ENCODE measurements around the gene DDHD1.
"Not testable (repeated sequence)": the region's sequence is repeated elsewhere in the genome, so short reads cannot be mapped to it uniquely, and the experiment has no call there.

The DDHD1 gene

DNA sequence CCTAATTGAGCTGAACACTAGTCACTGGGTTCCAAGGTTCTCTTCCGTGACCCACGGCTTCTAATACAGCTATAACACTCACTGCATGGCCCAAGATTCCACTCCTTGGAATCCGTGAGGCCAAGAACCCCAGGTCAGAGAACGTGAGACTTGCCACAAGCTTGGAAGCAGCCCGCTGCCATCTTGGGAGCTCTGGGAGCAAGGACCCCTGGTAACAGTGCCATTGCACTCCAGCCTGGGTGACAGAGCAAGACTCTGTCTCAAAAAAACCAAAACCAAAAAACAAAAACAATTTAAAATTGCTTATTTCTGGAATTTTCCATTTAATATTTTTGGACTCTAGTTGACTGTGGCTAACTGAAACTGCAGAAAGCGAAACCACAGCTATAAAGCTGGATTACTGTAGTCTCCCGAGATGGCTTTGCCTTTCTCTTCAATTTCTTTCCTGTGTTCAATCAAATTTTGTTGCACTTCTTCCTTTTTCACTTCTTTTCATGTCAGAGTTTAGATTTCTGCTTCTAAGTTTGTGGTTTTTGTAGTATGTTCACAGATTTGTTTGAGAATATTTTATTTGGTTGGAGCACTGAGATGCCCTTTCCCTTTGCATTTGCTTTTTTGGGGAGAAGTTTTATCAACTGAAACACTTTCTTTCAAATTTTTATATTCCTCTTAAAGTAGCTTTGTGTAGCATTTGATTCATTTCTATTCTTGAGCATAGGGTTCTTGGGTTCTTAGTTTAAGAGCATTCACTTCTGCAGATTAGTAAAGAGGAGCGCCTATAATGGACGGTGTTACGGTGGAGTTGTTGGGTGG, 44.6 kb downstream of the DDHD1 start:
- no peak for DNase-seq (ENCODE audit: low read depth in 2 of 2)

DNA sequence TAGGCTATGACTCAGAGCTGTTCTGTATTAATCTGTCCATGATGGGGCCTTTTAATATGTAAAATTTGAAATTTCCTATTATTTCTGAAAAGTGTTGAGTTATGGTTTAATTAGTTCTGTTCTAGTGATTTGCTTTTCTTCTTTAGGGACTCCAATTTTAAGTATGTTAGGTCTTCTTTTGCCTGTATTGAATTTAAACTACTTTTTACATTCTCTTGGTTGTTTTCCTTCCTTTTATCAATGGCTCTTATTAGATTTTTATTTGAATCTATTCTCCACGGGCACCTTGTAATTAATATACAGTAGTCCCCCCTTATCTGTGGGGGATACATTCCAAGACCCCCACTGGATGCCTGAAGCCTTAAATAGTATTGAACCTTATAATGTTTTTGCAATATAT, 46.4 kb downstream of the DDHD1 start:
- no peak for DNase-seq (ENCODE audit: low read depth in 2 of 2)

DNA sequence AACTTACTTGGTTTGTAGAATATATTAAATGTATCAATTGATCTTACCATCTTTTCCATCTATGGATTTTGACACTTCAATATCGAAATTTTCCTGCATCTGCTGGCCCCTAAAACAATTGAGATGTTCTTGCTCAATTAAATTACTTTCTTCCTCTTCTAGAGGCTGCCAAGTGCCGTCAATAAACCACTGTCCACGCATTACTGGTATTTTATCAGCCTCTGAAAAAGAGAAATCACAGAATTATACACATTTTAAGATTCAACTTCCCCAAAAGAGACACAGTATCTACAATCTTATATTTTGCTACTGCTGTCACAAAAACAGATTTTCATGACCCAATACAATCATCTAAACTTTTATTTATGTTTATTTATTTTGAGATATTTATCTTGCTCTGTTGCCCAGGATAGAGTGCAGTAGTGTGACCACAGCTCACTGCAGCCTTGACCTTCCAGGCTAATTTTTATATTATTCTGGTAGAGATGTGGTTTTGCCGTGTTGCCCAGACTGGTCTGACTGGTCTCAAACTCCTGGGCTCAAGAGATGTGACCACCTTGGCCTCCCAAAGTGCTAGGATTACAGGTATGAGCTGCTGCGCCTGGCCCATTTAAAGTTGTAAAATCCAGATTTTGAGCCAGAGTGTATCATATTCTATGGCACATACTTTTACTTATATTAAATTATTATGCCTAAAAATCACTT, 49.3 kb downstream of the DDHD1 start:
- no peak for DNase-seq (ENCODE audit: low read depth in 2 of 2)

DNA sequence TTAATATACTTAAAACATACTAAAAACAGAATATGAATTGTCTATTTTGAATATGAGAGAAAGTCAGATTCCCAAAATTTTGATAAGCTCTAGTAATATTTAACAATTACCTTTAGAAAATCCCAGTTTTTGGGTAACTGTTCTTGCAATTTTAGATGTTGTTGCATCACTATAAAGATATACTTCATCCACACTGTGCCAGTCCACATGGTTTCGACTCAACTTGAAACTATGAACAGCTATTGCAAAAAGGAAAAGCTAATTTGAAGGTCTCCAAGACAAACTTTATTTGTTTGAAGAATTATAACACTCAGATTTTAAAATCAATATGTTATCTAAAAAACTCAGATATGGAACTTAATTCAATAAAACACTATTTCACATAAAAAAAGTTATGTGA, 59.9 kb downstream of the DDHD1 start:
- no peak for DNase-seq (ENCODE audit: low read depth in 2 of 2)

DNA sequence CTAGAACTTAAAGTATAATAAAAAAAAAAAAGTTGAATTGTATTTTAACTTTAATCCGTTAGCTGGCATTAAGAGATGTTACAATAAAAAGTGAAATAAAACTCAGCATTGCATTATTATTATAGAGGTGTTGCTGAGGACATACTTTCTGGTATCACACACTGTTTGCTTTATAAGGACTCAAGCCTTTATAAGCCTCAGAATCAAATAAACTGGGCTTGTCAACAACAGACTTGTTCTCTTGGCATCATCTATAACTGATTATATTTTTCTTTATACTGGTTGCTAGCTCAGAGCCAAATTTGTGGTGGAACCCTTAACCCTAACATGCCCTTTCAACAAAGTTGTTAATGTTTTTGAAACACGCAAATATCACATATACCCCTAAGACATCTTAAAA, 62.3 kb downstream of the DDHD1 start:
- no peak for DNase-seq (ENCODE audit: low read depth in 2 of 2)

- not testable (repeated sequence) for DNase-seq (ENCODE audit: low read depth in 2 of 2)
Measured at GRCh38 chr14:53084954-53085353, 68.2 kb downstream of the DDHD1 start.

- no peak for DNase-seq (ENCODE audit: low read depth in 2 of 2)
Measured at GRCh38 chr14:53064475-53064874, 88.6 kb downstream of the DDHD1 start.

DNA sequence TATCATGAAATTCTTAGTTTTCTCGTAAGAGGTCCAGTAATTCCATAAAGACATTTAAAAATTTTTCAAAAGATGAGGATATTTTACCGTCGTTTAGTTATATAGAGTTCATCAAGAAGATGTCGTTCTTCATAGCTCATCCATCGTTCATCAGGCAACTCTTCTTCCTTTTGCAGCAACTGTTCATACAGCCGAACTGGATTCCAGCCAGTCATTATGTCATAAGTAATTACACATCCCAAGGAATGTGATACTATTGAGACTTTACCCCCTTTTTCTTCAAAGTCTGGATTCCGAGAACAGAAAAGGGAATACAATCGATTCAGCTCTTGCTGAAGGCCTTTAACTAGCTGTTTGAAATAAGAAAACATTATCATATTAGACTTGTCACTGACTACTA, 90.3 kb downstream of the DDHD1 start:
- DNase-seq (ENCODE audit: low read depth in 2 of 2) = no peak

DNA sequence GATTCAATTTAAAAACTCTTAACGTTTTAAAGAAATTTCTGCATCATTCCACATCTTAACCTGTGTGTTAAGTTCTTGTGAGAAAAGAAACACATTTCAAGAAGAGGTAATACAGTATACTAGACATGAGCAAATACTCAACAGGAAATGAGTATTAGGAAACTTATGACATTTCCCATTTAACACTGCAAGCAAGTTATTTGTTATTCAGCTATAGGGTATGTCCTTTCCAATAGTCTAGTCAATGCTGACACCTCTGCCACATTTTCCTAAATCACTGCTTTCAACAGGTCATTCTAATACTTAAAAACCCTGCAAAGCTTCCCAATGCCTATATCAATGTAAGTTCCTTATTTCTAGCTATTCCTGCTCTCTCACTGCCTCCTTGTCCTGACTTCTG, 93.1 kb downstream of the DDHD1 start:
- no peak for DNase-seq (ENCODE audit: low read depth in 2 of 2)

DNA sequence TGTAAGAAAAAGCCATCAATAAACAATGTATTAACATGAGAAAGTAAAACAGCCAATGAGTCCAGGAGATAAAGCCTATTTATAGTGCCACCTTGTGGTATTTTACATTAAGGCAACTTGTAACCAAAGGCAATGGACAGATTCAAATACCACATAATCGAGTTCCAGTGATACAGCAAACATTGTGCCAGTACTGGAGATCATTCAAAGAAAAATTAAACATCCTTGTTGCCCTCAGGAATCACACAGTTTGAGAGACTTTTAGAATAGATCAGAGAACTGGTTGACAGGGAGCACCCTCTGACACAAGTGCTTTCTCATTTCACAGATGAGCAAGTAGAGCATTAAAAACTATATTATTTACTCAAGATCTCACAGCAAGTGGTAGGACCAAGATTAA, 98.1 kb downstream of the DDHD1 start:
- no peak for DNase-seq (ENCODE audit: low read depth in 2 of 2)

- no peak for DNase-seq (ENCODE audit: low read depth in 2 of 2)
Measured at GRCh38 chr14:53054457-53054856, 98.7 kb downstream of the DDHD1 start.

GRCh38 chr14:53048631-53049030, 104.5 kb downstream of the DDHD1 start:
- no peak for DNase-seq (ENCODE audit: low read depth in 2 of 2)

GRCh38 chr14:53047307-53048069, 105.6 kb downstream of the DDHD1 start:
- DNase-seq (ENCODE audit: low read depth in 2 of 2) = no peak

- DNase-seq (ENCODE audit: low read depth in 2 of 2) = no peak
Measured at GRCh38 chr14:53044486-53044885, 108.6 kb downstream of the DDHD1 start.

DNA sequence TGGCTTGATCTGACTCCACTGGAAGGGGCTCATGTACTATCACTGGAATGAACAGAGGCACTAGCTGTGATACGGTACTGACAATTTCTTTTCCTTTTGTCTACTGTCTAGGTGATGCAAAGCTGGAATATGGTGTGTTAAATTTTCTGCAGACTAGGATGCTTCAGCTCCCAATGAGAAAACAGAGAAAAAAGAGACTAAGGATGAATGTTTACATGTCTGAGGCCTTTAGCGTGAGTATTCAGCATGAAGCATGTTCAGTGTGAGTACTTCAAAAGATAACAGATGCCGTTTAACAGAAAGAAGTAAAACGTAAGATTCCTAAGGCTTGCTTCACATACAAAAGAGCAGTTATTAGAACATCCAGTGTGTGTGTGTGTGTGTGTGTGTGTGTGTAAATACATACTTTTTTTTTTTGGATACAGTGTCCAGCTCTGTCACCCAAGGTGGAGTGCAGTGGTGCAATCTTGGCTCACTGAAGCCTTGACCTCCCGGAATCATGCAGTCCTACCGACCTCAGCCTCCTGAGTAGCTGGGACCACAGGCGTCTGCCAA, 110.0 kb downstream of the DDHD1 start:
- no peak for DNase-seq (ENCODE audit: low read depth in 2 of 2)

DNA sequence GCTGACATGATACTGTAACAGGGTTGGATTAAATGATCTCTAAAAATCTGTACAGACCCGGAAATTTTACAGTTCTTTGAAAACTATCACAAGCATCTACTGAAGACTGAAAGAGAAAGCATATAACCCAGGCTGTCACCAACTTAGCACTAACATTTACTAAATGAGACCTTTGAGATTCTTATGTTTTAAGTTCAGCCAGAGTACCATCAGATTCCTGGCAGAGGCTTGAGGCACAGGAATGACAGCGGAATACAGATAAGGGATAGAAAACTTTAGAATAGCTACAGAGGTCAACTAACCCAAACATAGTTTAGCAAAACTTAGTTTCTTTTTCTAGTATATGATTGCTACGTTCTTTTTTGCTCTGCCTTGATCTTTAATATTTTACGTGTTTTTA, 110.6 kb downstream of the DDHD1 start:
- no peak for DNase-seq (ENCODE audit: low read depth in 2 of 2)

GRCh38 chr14:53041067-53041466, 112.1 kb downstream of the DDHD1 start:
- DNase-seq (ENCODE audit: low read depth in 2 of 2) = no peak

GRCh38 chr14:53038629-53039028, 114.5 kb downstream of the DDHD1 start:
- DNase-seq (ENCODE audit: low read depth in 2 of 2) = no peak

DNA sequence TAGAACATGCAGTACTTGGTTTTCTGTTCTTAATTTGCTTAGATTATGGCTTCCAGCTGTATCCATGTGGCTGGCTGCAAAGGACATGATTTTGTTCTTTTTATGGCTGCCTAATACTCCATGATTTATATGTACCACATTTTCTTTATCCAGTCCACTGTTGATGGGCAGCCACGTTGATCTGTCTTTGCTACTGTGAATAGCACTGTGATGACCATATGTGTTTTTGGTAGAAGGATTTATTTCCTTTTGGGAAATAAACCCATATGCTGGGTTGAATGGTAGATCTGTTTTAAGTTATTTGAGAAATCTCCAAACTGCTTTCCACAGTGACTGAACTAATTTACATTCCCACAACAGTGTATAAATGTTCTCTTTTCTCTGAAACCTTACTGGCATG, 116.1 kb downstream of the DDHD1 start:
- DNase-seq (ENCODE audit: low read depth in 2 of 2) = no peak

DNA sequence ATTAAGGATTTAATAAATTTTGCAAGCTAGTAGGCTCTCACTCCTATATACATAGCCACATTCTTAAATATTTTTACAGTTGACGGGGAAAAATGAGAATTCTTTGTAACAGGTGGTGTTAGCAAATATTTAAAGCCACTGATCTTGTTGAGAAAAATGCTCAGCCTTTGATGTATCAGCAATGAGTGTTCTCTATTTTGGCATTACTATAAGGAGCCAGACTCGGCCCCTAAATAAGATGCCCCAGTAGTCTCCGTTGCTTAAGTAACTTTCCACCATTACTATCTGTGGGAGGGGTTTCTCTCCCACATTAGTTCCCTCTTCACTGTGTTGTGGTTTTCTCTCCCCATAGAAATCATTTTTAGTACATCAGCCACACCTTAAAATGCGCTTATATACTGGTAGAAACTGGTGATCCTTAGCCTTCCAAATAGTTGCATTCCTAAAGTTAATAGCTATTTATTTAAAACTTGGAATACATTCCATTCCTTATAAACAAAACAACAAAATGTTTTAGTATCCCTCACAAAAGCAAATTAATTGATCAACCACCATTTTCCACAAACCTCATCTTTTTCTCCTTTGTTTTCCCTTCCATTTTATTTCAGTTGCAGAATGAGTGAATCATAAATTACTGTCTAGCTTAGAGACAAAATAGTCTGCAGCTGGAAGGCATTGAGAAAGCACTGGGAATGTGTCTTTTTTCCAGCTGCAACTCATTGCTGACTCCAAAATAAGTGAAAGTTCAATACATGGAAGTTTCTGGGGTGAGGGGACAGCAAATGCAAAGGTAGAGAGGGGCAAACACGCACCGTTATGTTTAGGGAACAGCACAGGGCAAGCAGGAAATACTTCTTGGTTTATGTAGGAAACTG, 117.5 kb downstream of the DDHD1 start:
- DNase-seq (ENCODE audit: low read depth in 2 of 2) = no peak

- no peak for DNase-seq (ENCODE audit: low read depth in 2 of 2)
Measured at GRCh38 chr14:53034688-53035230, 118.4 kb downstream of the DDHD1 start.

Measured in stimulated activated CD8-positive, alpha-beta memory T cell treated with anti-CD3 and anti-CD28 coated beads, Interleukin-2, amount 100 ng/mL, for 1 hour (primary cell).